ENCODE results near the gene PPP1CC. TPM values are rescaled to one million over a fixed set of nuclear protein-coding genes. Genes with fewer than 3 reads are reported as not detected.
A peak's percentile ranks its signal among the peaks of the same experiment; 100 is the strongest.

The PPP1CC gene
- total RNA-seq, 2 donors from 2014 or later = 92.9 to 103 TPM

- no peak overlapping the region for H3K4me3 ChIP-seq
- H3K36me3 ChIP-seq = no peaks in the 10 kb centered on the region
- no peak overlapping the region for H3K27ac ChIP-seq
- H3K9me3 ChIP-seq = no peaks in the 10 kb centered on the region
- no peaks in the 10 kb centered on the region for H3K27me3 ChIP-seq (replicated peaks; ENCODE audit: insufficient read depth)
- no peak for DNase-seq (ENCODE audit: low spot score)
- WGBS = 99% methylated on average over 5 of the region's 5 CpGs
- TF ChIP-seq CTCF (IDR thresholded peaks at IDR 0.05) = no peak
- no peak for TF ChIP-seq POLR2A (IDR thresholded peaks at IDR 0.05)
- TF ChIP-seq POLR2AphosphoS5 (IDR thresholded peaks at IDR 0.05) = no peak
- H3K4me1 ChIP-seq (replicated peaks) = no peaks in the 10 kb centered on the region
- intact Hi-C loops (cut with DNase I) = no loop called here
Measured at GRCh38 chr12:110704231-110704630, 38.5 kb downstream of the PPP1CC start.

GRCh38 chr12:110702081-110702480 lies 40.6 kb downstream of the PPP1CC start:
- WGBS = 92% methylated on average over 5 of the region's 5 CpGs
- no peaks in the 10 kb centered on the region for H3K36me3 ChIP-seq
- intact Hi-C loops (cut with DNase I) = no loop called here
- no peak for DNase-seq (ENCODE audit: low spot score)
- H3K4me3 ChIP-seq = no peak overlapping the region
- no peaks in the 10 kb centered on the region for H3K9me3 ChIP-seq
- no peak overlapping the region for H3K27ac ChIP-seq
- TF ChIP-seq CTCF (IDR thresholded peaks at IDR 0.05) (no peak), POLR2A (IDR thresholded peaks at IDR 0.05) (no peak), POLR2AphosphoS5 (IDR thresholded peaks at IDR 0.05) (no peak)
- no peaks in the 10 kb centered on the region for H3K4me1 ChIP-seq (replicated peaks)
- no peaks in the 10 kb centered on the region for H3K27me3 ChIP-seq (replicated peaks; ENCODE audit: insufficient read depth)

- intact Hi-C loops (cut with DNase I) = loop anchor here (5.0 to 10.0 kb wide), 3 partner anchors 98 to 235 kb away; partner anchors contain the start of genes FAM216A and GPN3
Measured at GRCh38 chr12:110699591-110700445, 42.9 kb downstream of the PPP1CC start.

GRCh38 chr12:110698171-110698902 lies 44.4 kb downstream of the PPP1CC start:
- intact Hi-C loops (cut with DNase I) = loop anchor here (5.0 to 10.0 kb wide), 3 partner anchors 96 to 234 kb away; partner anchors contain the start of genes FAM216A and GPN3
- DNase-seq (ENCODE audit: low spot score) = peak; percentile 46
- TF ChIP-seq POLR2A (IDR thresholded peaks at IDR 0.05) (no peak), POLR2AphosphoS5 (IDR thresholded peaks at IDR 0.05) (peak; percentile 59), CTCF (IDR thresholded peaks at IDR 0.05) (peak; percentile 27 to 75 (median 48))
- no peaks in the 10 kb centered on the region for H3K27me3 ChIP-seq (replicated peaks; ENCODE audit: insufficient read depth)
- no peaks in the 10 kb centered on the region for H3K4me1 ChIP-seq (replicated peaks)
- no peak overlapping the region for H3K27ac ChIP-seq
- no peaks in the 10 kb centered on the region for H3K9me3 ChIP-seq
- H3K4me3 ChIP-seq = no peak overlapping the region
- 37% methylated on average over 20 of the region's 20 CpGs for WGBS
- no peaks in the 10 kb centered on the region for H3K36me3 ChIP-seq

More at GRCh38 chr12:110699591-110700445, 42.9 kb downstream of the PPP1CC start:
- no peak overlapping the region for H3K27ac ChIP-seq
- H3K4me1 ChIP-seq (replicated peaks) = no peaks in the 10 kb centered on the region
- no peaks in the 10 kb centered on the region for H3K9me3 ChIP-seq
- 75% methylated on average over 28 of the region's 28 CpGs for WGBS
- H3K4me3 ChIP-seq = no peak overlapping the region
- DNase-seq (ENCODE audit: low spot score) = no peak
- no peaks in the 10 kb centered on the region for H3K36me3 ChIP-seq
- TF ChIP-seq POLR2A (IDR thresholded peaks at IDR 0.05) (no peak), POLR2AphosphoS5 (IDR thresholded peaks at IDR 0.05) (no peak), CTCF (IDR thresholded peaks at IDR 0.05) (no peak)
- no peaks in the 10 kb centered on the region for H3K27me3 ChIP-seq (replicated peaks; ENCODE audit: insufficient read depth)
